ENCODE data around the gene TMEM176B.

TMEM176B gene

GRCh38 chr7:150746921-150747320 is 53.2 kb downstream of the TMEM176B start:
- no peak for DNase-seq

GRCh38 chr7:150745876-150746275 is 54.3 kb downstream of the TMEM176B start:
- no peak for DNase-seq

GRCh38 chr7:150745086-150745485 is 55.1 kb downstream of the TMEM176B start:
- DNase-seq, result no peak

- DNase-seq, result no peak
Measured at GRCh38 chr7:150744041-150744656, 56.0 kb downstream of the TMEM176B start.

- no peak for DNase-seq
Measured at GRCh38 chr7:150742286-150742968, 57.7 kb downstream of the TMEM176B start.

All from cortex of kidney (tissue), 1 donor.